PC-9 (cell line): Measurements from ENCODE around the gene CD24. TPM values are rescaled to one million over a fixed set of nuclear protein-coding genes. Genes with fewer than 3 reads are reported as not detected.

ENCODE experiments used
- BruUV-seq: library from RNA; stranded (reverse); fragments of 400-500 nt; replicated peaks from 2 replicates; lab custom pipeline; 2021; lab: Mats Ljungman, UMichigan
- CTCF ChIA-PET: fragments of 300-600 bp; sonication (Branson Sonifier 250); formaldehyde crosslinking; loops from one replicate; lab custom pipeline; 2022; ENCODE audit warnings: antibody characterized with exemption; lab: Charles Lee
- POLR2A ChIA-PET: fragments of 300-600 bp; sonication (Branson Sonifier 250); formaldehyde crosslinking; loops from one replicate; lab custom pipeline; 2022; ENCODE audit warnings: antibody characterized with exemption; ENCODE audit not compliant: unreplicated experiment; lab: Charles Lee
- DNase-seq, 2 experiments: peaks; one replicate each; pipeline versions ENCODE4 v3.0.0 to v3.0.0-alpha.2; 2015 to 2022; ENCODE audit warnings: mixed read lengths in 1 of 2
- H2AFZ ChIP-seq: fragments of 200-600 bp; sonication (generic); 2 replicates; pipeline ENCODE4 v1.8.1; 2017; ENCODE audit warnings: antibody characterized with exemption
- H3F3A ChIP-seq: fragments of 200-600 bp; sonication (generic); 2 replicates; pipeline ENCODE4 v1.8.1; 2017; ENCODE audit warnings: antibody characterized with exemption, mild to moderate bottlenecking, low read depth; ENCODE audit not compliant: insufficient read depth
- H3K27ac ChIP-seq: fragments of 200-600 bp; sonication (generic); 2 replicates; pipeline ENCODE4 v1.6.1; 2016; ENCODE audit warnings: mixed run types
- H3K27me3 ChIP-seq: fragments of 200-600 bp; sonication (generic); 2 replicates; pipeline ENCODE4 v1.6.1; 2016; ENCODE audit warnings: low read depth, mixed run types; ENCODE audit not compliant: insufficient read depth
- H3K36me3 ChIP-seq: fragments of 200-600 bp; sonication (generic); 2 replicates; pipeline ENCODE4 v1.6.1; 2016; ENCODE audit warnings: low read depth, mixed run types
- H3K4me1 ChIP-seq: fragments of 200-600 bp; sonication (generic); replicated peaks from 2 replicates; pipeline ENCODE4 v1.6.1; 2016; ENCODE audit warnings: mixed run types; ENCODE audit not compliant: insufficient read depth
- H3K4me2 ChIP-seq: fragments of 200-600 bp; sonication (generic); 2 replicates; pipeline ENCODE4 v1.6.1; 2017; ENCODE audit warnings: mixed run types
- H3K4me3 ChIP-seq: fragments of 200-600 bp; sonication (generic); 2 replicates; pipeline ENCODE4 v1.6.1; 2016; ENCODE audit warnings: mixed run types
- H3K79me2 ChIP-seq: fragments of 200-600 bp; sonication (generic); 2 replicates; pipeline ENCODE4 v1.6.1; 2017; ENCODE audit warnings: low read depth, mixed run types
- H3K9me2 ChIP-seq: fragments of 200-600 bp; sonication (generic); 2 replicates; pipeline ENCODE4 v1.8.1; 2017; ENCODE audit warnings: mild to moderate bottlenecking; ENCODE audit not compliant: insufficient read depth
- H3K9me3 ChIP-seq: fragments of 200-600 bp; sonication (generic); 2 replicates; pipeline ENCODE4 v1.8.1; 2016; ENCODE audit warnings: low read depth; ENCODE audit not compliant: insufficient read depth
- H4K20me1 ChIP-seq: fragments of 200-600 bp; sonication (generic); 2 replicates; pipeline ENCODE4 v1.8.1; 2017; ENCODE audit not compliant: insufficient read depth
- CTCF ChIP-seq: fragments of 200-600 bp; sonication (generic); conservative IDR thresholded peaks from 2 replicates; pipeline ENCODE4 v1.6.1; 2017; ENCODE audit warnings: mixed run types, antibody characterized with exemption, mild to moderate bottlenecking, moderate library complexity
- EZH2 ChIP-seq: fragments of 200-600 bp; sonication (generic); IDR thresholded peaks from 2 replicates; pipeline ENCODE4 v1.8.0; 2017; ENCODE audit warnings: antibody characterized with exemption, low read depth
- intact Hi-C: fragments of 100-400 bp; cut with micrococcal nuclease; formaldehyde crosslinking; loops from one replicate; pipeline ENCODE4 v1.10.0; 2022; ENCODE audit not compliant: unreplicated experiment
- total RNA-seq: library from RNA; stranded (reverse); gene quantifications from 2 replicates; pipeline ENCODE4 v1.2.3, GENCODE V29; 2021

The CD24 gene
- total RNA-seq, 1 experiment from 2014 or later = 93.4 TPM

- H3K79me2 ChIP-seq = no peaks in the 10 kb centered on the region
- H3K4me1 ChIP-seq = no peaks in the 10 kb centered on the region
- H2AFZ ChIP-seq = no peak overlapping the region
- H3K27ac ChIP-seq = no peak overlapping the region
- H4K20me1 ChIP-seq = no peaks in the 10 kb centered on the region
- H3K27me3 ChIP-seq = no peaks in the 10 kb centered on the region
- CTCF ChIA-PET = no interaction called here
- TF ChIP-seq CTCF (no peak), EZH2 (no peak)
- no peaks in the 10 kb centered on the region for H3K36me3 ChIP-seq
- H3F3A ChIP-seq = no peaks in the 10 kb centered on the region
- POLR2A ChIA-PET = no interaction called here
- no peak overlapping the region for H3K4me3 ChIP-seq
- H3K9me3 ChIP-seq = no peaks in the 10 kb centered on the region
- H3K9me2 ChIP-seq = no peaks in the 10 kb centered on the region
- H3K4me2 ChIP-seq = no peak overlapping the region
- intact Hi-C loops = no loop called here
- BruUV-seq = no TSS peak
- DNase-seq = no peak
Observed at GRCh38 chr6:106925948-106926347, 48.6 kb downstream of the CD24 start.

GRCh38 chr6:106924694-106925523, 49.6 kb downstream of the CD24 start:
- Histone ChIP-seq H3K9me2 (no peaks in the 10 kb centered on the region), H3K9me3 (no peaks in the 10 kb centered on the region), H3K4me2 (no peak overlapping the region), H3K79me2 (no peaks in the 10 kb centered on the region), H3K4me3 (no peak overlapping the region), H3K4me1 (no peaks in the 10 kb centered on the region), H3K27me3 (no peaks in the 10 kb centered on the region), H4K20me1 (no peaks in the 10 kb centered on the region), H2AFZ (no peak overlapping the region), H3F3A (no peaks in the 10 kb centered on the region), H3K27ac (no peak overlapping the region), H3K36me3 (no peaks in the 10 kb centered on the region)
- TF ChIP-seq EZH2 (no peak), CTCF (no peak)
- CTCF ChIA-PET = interaction anchor here (0.5 kb wide), 1 partner anchor 441 kb away, joined by 3 read pairs; no protein-coding TSS in a partner anchor
- intact Hi-C loops = no loop called here
- DNase-seq = no peak
- no TSS peak for BruUV-seq
- POLR2A ChIA-PET = no interaction called here

GRCh38 chr6:106922626-106923025, 51.9 kb downstream of the CD24 start:
- H3K4me2 ChIP-seq = no peak overlapping the region
- H3K9me3 ChIP-seq = no peaks in the 10 kb centered on the region
- no peaks in the 10 kb centered on the region for H3K9me2 ChIP-seq
- no peak overlapping the region for H2AFZ ChIP-seq
- no peaks in the 10 kb centered on the region for H3K36me3 ChIP-seq
- H3F3A ChIP-seq = no peaks in the 10 kb centered on the region
- DNase-seq = no peak
- no peak for TF ChIP-seq CTCF
- TF ChIP-seq EZH2 = no peak
- no peaks in the 10 kb centered on the region for H3K4me1 ChIP-seq
- H3K79me2 ChIP-seq = no peaks in the 10 kb centered on the region
- H3K27me3 ChIP-seq = no peaks in the 10 kb centered on the region
- intact Hi-C loops = no loop called here
- ChIA-PET CTCF (no interaction called here), POLR2A (no interaction called here)
- H3K4me3 ChIP-seq = no peak overlapping the region
- BruUV-seq = no TSS peak
- H3K27ac ChIP-seq = no peak overlapping the region
- no peaks in the 10 kb centered on the region for H4K20me1 ChIP-seq

Other genes starting within 250 kb of the CD24 start
- 12.5 and 14.6 TPM in 2 replicates for gene MTRES1, start 53.5 kb upstream of the CD24 start, total RNA-seq
- gene BEND3, start 140.8 kb upstream of the CD24 start, total RNA-seq = 3.4 and 3.8 TPM in 2 replicates